NOMO-1 (cell line): ENCODE results near the gene CYBB.
A peak's percentile ranks its signal among the peaks of the same experiment; 100 is the strongest.

Source experiments
- DNase-seq, 2 experiments: peaks; one replicate each; lab custom pipeline; 2025; ENCODE audit not compliant: unreplicated experiment in 2 of 2; lab: John Stamatoyannopoulos, UW

Gene CYBB

GRCh38 chrX:37783305-37783704 lies 3.4 kb downstream of the CYBB start:
- peak; percentile 83 to 85 for DNase-seq

- DNase-seq: peak; percentile 78 to 95
These were observed 5.7 kb downstream of the CYBB start for GRCh38 chrX:37785569-37785968.

- peak in 1 of 2 experiments; percentile 22 for DNase-seq
These were observed 7.0 kb downstream of the CYBB start for GRCh38 chrX:37786624-37787422.

- peak; percentile 94 to 98 for DNase-seq
These were observed 7.6 kb downstream of the CYBB start for GRCh38 chrX:37787423-37787869.

GRCh38 chrX:37796310-37796709 lies 16.5 kb downstream of the CYBB start:
- no peak for DNase-seq

GRCh38 chrX:37796805-37797204 lies 16.9 kb downstream of the CYBB start:
- DNase-seq: peak; percentile 93 to 94

- DNase-seq: no peak
These were observed 20.1 kb downstream of the CYBB start for GRCh38 chrX:37799936-37800335.

- no peak for DNase-seq
These were observed 20.9 kb downstream of the CYBB start for GRCh38 chrX:37800717-37801116.

- peak; percentile 35 to 81 for DNase-seq
These were observed 22.2 kb downstream of the CYBB start for GRCh38 chrX:37802028-37802427.

GRCh38 chrX:37803057-37803456 lies 23.2 kb downstream of the CYBB start:
- no peak for DNase-seq

GRCh38 chrX:37809970-37810369 lies 30.1 kb downstream of the CYBB start:
- no peak for DNase-seq

GRCh38 chrX:37812110-37812509 lies 32.3 kb downstream of the CYBB start:
- DNase-seq: no peak

- DNase-seq: peak; percentile 39 to 81
These were observed 33.7 kb downstream of the CYBB start for GRCh38 chrX:37813570-37813969.

- DNase-seq: peak in 1 of 2 experiments; percentile 72
These were observed 35.5 kb downstream of the CYBB start for GRCh38 chrX:37815366-37815765.

GRCh38 chrX:37816766-37817165 lies 36.9 kb downstream of the CYBB start:
- DNase-seq: no peak

- no peak for DNase-seq
These were observed 37.3 kb downstream of the CYBB start for GRCh38 chrX:37817176-37817575.

GRCh38 chrX:37817579-37817978 lies 37.7 kb downstream of the CYBB start:
- DNase-seq: no peak

- peak; percentile 9 to 85 for DNase-seq
These were observed 38.2 kb downstream of the CYBB start for GRCh38 chrX:37818031-37818430.

GRCh38 chrX:37820646-37821045 lies 40.8 kb downstream of the CYBB start:
- no peak for DNase-seq

GRCh38 chrX:37824491-37825214 lies 44.8 kb downstream of the CYBB start:
- no peak for DNase-seq

GRCh38 chrX:37825215-37825842 lies 45.5 kb downstream of the CYBB start:
- peak; percentile 34 to 43 for DNase-seq
